Activated B cell treated with CpG ODN at 0.5 μM for 24 hours (primary cell): Measurements from ENCODE around the gene PJA2. TPM values are rescaled to one million over a fixed set of nuclear protein-coding genes. Genes with fewer than 3 reads are reported as not detected.

Source experiments
- ATAC-seq: fragments of 200-7000 bp; cut with Tn5 transposase; one replicate; pipeline ENCODE4 v1.10.0; 2021; ENCODE audit warnings: low read depth, mild to moderate bottlenecking, moderate library complexity
- CTCF ChIA-PET: fragments of 350-600 bp; sonication (Branson Sonifier 250); formaldehyde crosslinking; loops from one replicate; lab custom pipeline; 2021; ENCODE audit warnings: antibody characterized with exemption; lab: Charles Lee
- POLR2A ChIA-PET: fragments of 350-600 bp; sonication (Branson Sonifier 250); formaldehyde crosslinking; loops from one replicate; lab custom pipeline; 2021; ENCODE audit warnings: antibody characterized with exemption; lab: Charles Lee
- DNase-seq: peaks from one replicate; pipeline ENCODE4 v3.0.0; 2022
- H3K27ac Mint-ChIP-seq: one replicate; pipeline ENCODE4 v1.8.0; 2020; ENCODE audit warnings: mixed read lengths
- H3K27me3 Mint-ChIP-seq: one replicate; pipeline ENCODE4 v1.8.0; 2021; ENCODE audit warnings: mixed read lengths
- H3K36me3 Mint-ChIP-seq: one replicate; pipeline ENCODE4 v1.8.0; 2021; ENCODE audit warnings: low read depth, mixed read lengths
- H3K4me1 Mint-ChIP-seq: one replicate; pipeline ENCODE4 v1.8.0; 2021; ENCODE audit warnings: mixed read lengths
- H3K4me3 Mint-ChIP-seq: one replicate; pipeline ENCODE4 v1.8.0; 2020; ENCODE audit warnings: mild to moderate bottlenecking, mixed read lengths
- H3K9me3 Mint-ChIP-seq: one replicate; pipeline ENCODE4 v1.8.0; 2020; ENCODE audit warnings: mixed read lengths
- CTCF ChIP-seq: fragments of 200-600 bp; IDR thresholded peaks from one replicate; pipeline ENCODE4 v1.8.0; 2022; ENCODE audit warnings: antibody characterized with exemption, mild to moderate bottlenecking
- intact Hi-C: fragments of 100-400 bp; cut with micrococcal nuclease; formaldehyde crosslinking; loops from one replicate; pipeline ENCODE4 v1.15.1; 2024
- total RNA-seq: library from RNA; stranded (reverse); gene quantifications from 2 replicates; pipeline ENCODE4 v1.2.3, GENCODE V29; 2022

PJA2 gene
- total RNA-seq, 1 donor from 2014 or later = 58.0 TPM

GRCh38 chr5:109315245-109315644, 94.5 kb downstream of the PJA2 start:
- no peaks in the 10 kb centered on the region for H3K27me3 Mint-ChIP-seq
- ChIA-PET POLR2A (no interaction called here), CTCF (interaction anchor here (1.1 kb wide), 1 partner anchor 672 kb away, joined by 3 read pairs; no protein-coding TSS in a partner anchor)
- no peaks in the 10 kb centered on the region for H3K9me3 Mint-ChIP-seq
- no peak for TF ChIP-seq CTCF
- H3K4me3 Mint-ChIP-seq = no peak overlapping the region
- ATAC-seq (no peak), DNase-seq (no peak)
- H3K4me1 Mint-ChIP-seq = no peaks in the 10 kb centered on the region
- no peaks in the 10 kb centered on the region for H3K36me3 Mint-ChIP-seq
- no peak overlapping the region for H3K27ac Mint-ChIP-seq
- intact Hi-C loops = no loop called here

DNA sequence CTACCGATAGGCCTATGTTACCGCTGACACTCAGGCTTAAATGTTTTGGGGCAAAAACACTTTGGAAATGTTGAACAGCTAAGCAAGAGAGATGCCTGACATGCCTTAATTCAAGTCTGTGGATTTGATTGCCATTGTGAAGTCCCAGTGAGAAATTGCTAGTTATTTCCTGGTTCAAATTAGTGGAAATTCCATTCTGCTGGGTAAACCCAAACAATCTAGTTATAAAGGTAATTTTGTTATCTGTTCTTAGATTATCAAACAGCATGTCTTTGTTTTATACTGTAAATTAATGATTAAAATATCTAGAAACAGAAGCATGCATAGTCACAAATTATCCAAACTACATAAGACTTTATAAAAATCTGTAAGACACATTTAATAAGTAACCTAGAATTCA, 96.6 kb downstream of the PJA2 start:
- intact Hi-C loops = no loop called here
- Mint-ChIP-seq H3K36me3 (no peaks in the 10 kb centered on the region), H3K4me3 (no peak overlapping the region), H3K27me3 (peaks cover 2% of the 10 kb centered on the region), H3K27ac (no peak overlapping the region), H3K4me1 (no peaks in the 10 kb centered on the region), H3K9me3 (no peaks in the 10 kb centered on the region)
- no peak for ATAC-seq
- POLR2A ChIA-PET = no interaction called here
- CTCF ChIA-PET = no interaction called here
- DNase-seq = no peak
- no peak for TF ChIP-seq CTCF

DNA sequence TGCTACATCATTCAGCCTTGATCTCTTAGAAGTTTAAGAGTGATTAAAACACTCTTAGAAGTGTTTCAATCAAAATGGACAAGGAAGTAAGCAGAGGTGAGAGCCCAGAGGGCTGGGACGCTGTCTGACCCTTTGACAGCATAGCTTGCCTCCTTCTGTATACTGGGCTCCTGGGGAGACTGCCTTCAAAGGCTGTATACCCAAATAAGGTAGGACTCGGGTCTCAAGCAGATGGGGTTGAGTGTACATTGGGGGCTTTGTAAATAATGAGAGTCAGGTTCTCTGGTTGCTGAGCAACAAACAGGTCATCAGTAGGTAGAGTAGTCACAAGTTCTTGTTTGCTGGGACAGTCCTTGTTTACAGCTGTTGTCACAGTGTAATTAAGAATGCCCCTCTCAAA, 97.1 kb downstream of the PJA2 start:
- DNase-seq (no peak), ATAC-seq (no peak)
- intact Hi-C loops = no loop called here
- no peaks in the 10 kb centered on the region for H3K4me1 Mint-ChIP-seq
- no peak overlapping the region for H3K27ac Mint-ChIP-seq
- TF ChIP-seq CTCF = no peak
- no peaks in the 10 kb centered on the region for H3K9me3 Mint-ChIP-seq
- no peaks in the 10 kb centered on the region for H3K36me3 Mint-ChIP-seq
- POLR2A ChIA-PET = no interaction called here
- CTCF ChIA-PET = no interaction called here
- peaks cover 2% of the 10 kb centered on the region for H3K27me3 Mint-ChIP-seq
- no peak overlapping the region for H3K4me3 Mint-ChIP-seq

- ATAC-seq = no peak
- no peak for TF ChIP-seq CTCF
- Mint-ChIP-seq H3K9me3 (no peaks in the 10 kb centered on the region), H3K27ac (no peak overlapping the region), H3K4me3 (no peak overlapping the region), H3K4me1 (no peaks in the 10 kb centered on the region), H3K27me3 (peaks cover 2% of the 10 kb centered on the region), H3K36me3 (no peaks in the 10 kb centered on the region)
- intact Hi-C loops = no loop called here
- CTCF ChIA-PET = no interaction called here
- no peak for DNase-seq
- POLR2A ChIA-PET = no interaction called here
Observed at GRCh38 chr5:109310315-109310714, 99.5 kb downstream of the PJA2 start.

GRCh38 chr5:109309326-109310063, 100.3 kb downstream of the PJA2 start:
- no peak overlapping the region for H3K27ac Mint-ChIP-seq
- no peaks in the 10 kb centered on the region for H3K36me3 Mint-ChIP-seq
- intact Hi-C loops = no loop called here
- ChIA-PET CTCF (no interaction called here), POLR2A (no interaction called here)
- peaks cover 2% of the 10 kb centered on the region for H3K27me3 Mint-ChIP-seq
- no peaks in the 10 kb centered on the region for H3K4me1 Mint-ChIP-seq
- DNase-seq (no peak), ATAC-seq (no peak)
- no peak overlapping the region for H3K4me3 Mint-ChIP-seq
- TF ChIP-seq CTCF = no peak
- no peaks in the 10 kb centered on the region for H3K9me3 Mint-ChIP-seq
